Measurements from ENCODE around the gene CRB1. TPM values are rescaled to one million over a fixed set of nuclear protein-coding genes. Genes with fewer than 3 reads are reported as not detected.

Gene CRB1
- total and polyA plus RNA-seq, 2 of the 8 experiments (the other 6 are each of a cell fraction or from before 2014, with no cell fraction given) = 0.03 TPM; not detected in 1

- H3K56ac ChIP-seq (replicated peaks; ENCODE audit: insufficient read length, low read depth, low read length) = no peak overlapping the region
- no peak overlapping the region for H2BK120ac ChIP-seq (replicated peaks; ENCODE audit: low read depth, low read length)
- 76 to 100% methylated on average over 1 to 2 of the region's 2 CpGs for WGBS, 2 experiments (ENCODE audit: extremely low coverage in 1 of 2, insufficient coverage in 1 of 2, insufficient read length in 1 of 2, insufficient replicate concordance in 2 of 2, low coverage in 1 of 2, low lambda C conversion rate in 2 of 2, missing lambda C conversion rate in 1 of 2)
- H3K9ac ChIP-seq (replicated peaks in 1 of 4; ENCODE audit: extremely low read depth in 1 of 4, low read depth in 3 of 4, low read length in 3 of 4) = no peak overlapping the region
- ChIA-PET CTCF (ENCODE audit: partially characterized antibody) (interaction anchor here (1.2 kb wide), 1 partner anchor 58 kb away, joined by 3 read pairs; no protein-coding TSS in a partner anchor), POLR2A (ENCODE audit: partially characterized antibody) (no interaction called here)
- no peak overlapping the region for H2AFZ ChIP-seq (ENCODE audit: low read length)
- H3K79me2 ChIP-seq (ENCODE audit: control insufficient read depth in 1 of 2, insufficient read depth in 2 of 2, low read length in 2 of 2) = no peaks in the 10 kb centered on the region
- H4K5ac ChIP-seq (ENCODE audit: insufficient read length, low read depth, low read length) = no peak overlapping the region
- H3K36me3 ChIP-seq (ENCODE audit: control insufficient read depth in 2 of 4, insufficient read depth in 4 of 4, low read length in 3 of 4) = no peaks in the 10 kb centered on the region
- no peak overlapping the region for H2BK15ac ChIP-seq (ENCODE audit: low read length)
- no peak overlapping the region for H3K4me2 ChIP-seq (ENCODE audit: insufficient read depth in 1 of 2, low read depth in 2 of 2, low read length in 2 of 2)
- H3K9me3 ChIP-seq (ENCODE audit: insufficient read depth in 2 of 2, low read depth in 1 of 2, low read length in 1 of 2) = no peaks in the 10 kb centered on the region
- H3K23ac ChIP-seq (ENCODE audit: insufficient read length) = no peak overlapping the region
- H4K20me1 ChIP-seq (replicated peaks in 1 of 2; ENCODE audit: control insufficient read depth in 1 of 2, insufficient read depth in 2 of 2, low read length in 2 of 2) = peaks cover 0 to 1% of the 10 kb centered on the region in 2 experiments
- H2BK5ac ChIP-seq (ENCODE audit: low read depth, low read length) = no peak overlapping the region
- no peaks in the 10 kb centered on the region for H3K79me1 ChIP-seq (ENCODE audit: low read depth, low read length)
- no peak overlapping the region for H2AK5ac ChIP-seq (ENCODE audit: low read depth, low read length)
- H3K4me1 ChIP-seq (replicated peaks in 1 of 4; ENCODE audit: control insufficient read depth in 3 of 4, insufficient read depth in 4 of 4, low read length in 3 of 4) = no peaks in the 10 kb centered on the region
- H3K4ac ChIP-seq (replicated peaks; ENCODE audit: insufficient read length, low read depth, low read length) = no peak overlapping the region
- no peak overlapping the region for H3K27ac ChIP-seq (ENCODE audit: low read depth, low read length)
- no peak overlapping the region for H2BK12ac ChIP-seq (ENCODE audit: low read depth, low read length)
- no peak overlapping the region for H3K14ac ChIP-seq (ENCODE audit: insufficient read length)
- H4K8ac ChIP-seq (ENCODE audit: extremely low read depth, insufficient read depth, low read length) = no peak overlapping the region
- no peak for TF ChIP-seq POU5F1 (IDR thresholded peaks at IDR 0.05; ENCODE audit: low read depth, low read length)
- no peak for TF ChIP-seq SRF (IDR thresholded peaks at IDR 0.05; ENCODE audit: low read depth, low read length)
- no peak for TF ChIP-seq KDM5A (IDR thresholded peaks at IDR 0.05; ENCODE audit: low read length)
- TF ChIP-seq ATF2 (IDR thresholded peaks at IDR 0.05; ENCODE audit: low read length) = no peak
- no peak for TF ChIP-seq BRCA1 (IDR thresholded peaks at IDR 0.05; ENCODE audit: low read depth, low read length)
- no peak for TF ChIP-seq RNF2 (IDR thresholded peaks at IDR 0.05; ENCODE audit: borderline replicate concordance, low read depth, low read length, missing control alignments, poor library complexity, severe bottlenecking)
- H4K91ac ChIP-seq (replicated peaks; ENCODE audit: insufficient read length, low read length) = no peak overlapping the region
- H3K23me2 ChIP-seq (ENCODE audit: low read depth, low read length) = no peaks in the 10 kb centered on the region
- no peak overlapping the region for H2BK20ac ChIP-seq (ENCODE audit: low read length)
- no peaks in the 10 kb centered on the region for H3K27me3 ChIP-seq (replicated peaks in 1 of 4; ENCODE audit: control insufficient read depth in 3 of 4, extremely low read depth in 1 of 4, insufficient read depth in 3 of 4, low read length in 3 of 4)
- FAIRE-seq (no peak), DNase-seq (ENCODE audit: low read depth in 1 of 2, low spot score in 2 of 2) (no peak)
- H3K4me3 ChIP-seq (ENCODE audit: extremely low read depth in 1 of 4, insufficient read depth in 2 of 4, low read depth in 3 of 4, low read length in 4 of 4) = no peak overlapping the region
- no peak overlapping the region for H3K18ac ChIP-seq (ENCODE audit: extremely low read depth, low read length)
Measured at GRCh38 chr1:197284966-197285365, 16.9 kb downstream of the CRB1 start.
